Measurements from ENCODE around the gene RIOX2. TPM values are rescaled to one million over a fixed set of nuclear protein-coding genes. Genes with fewer than 3 reads are reported as not detected.
"Not testable (repeated sequence)": the region's sequence is repeated elsewhere in the genome, so short reads cannot be mapped to it uniquely, and the experiment has no call there.

The RIOX2 gene
- total RNA-seq, 1 donor from 2014 or later: 10.4 TPM

DNA sequence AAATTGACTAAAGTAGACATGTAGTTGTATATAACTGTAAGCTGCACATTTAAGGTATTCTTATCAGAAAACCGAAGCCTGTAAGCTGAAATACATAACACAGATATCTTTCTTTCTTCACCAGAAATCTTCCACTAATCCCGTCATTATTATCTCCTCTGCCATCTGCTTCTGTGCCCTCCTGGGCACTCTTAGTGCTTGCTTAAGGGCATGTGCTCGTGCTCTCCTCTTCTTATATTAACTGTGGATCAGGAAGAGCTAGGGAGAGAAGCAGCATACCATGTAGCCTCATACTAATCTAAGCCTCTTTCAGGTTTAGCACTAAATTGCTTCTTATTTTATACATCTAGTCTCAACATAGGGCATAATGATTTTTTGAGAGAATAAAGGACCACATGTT lies 60.8 kb downstream of the RIOX2 start:
- no peaks in the 10 kb centered on the region for H4K20me1 ChIP-seq (ENCODE audit: low read depth)
- no peak for DNase-seq (ENCODE audit: low spot score)
- Mint-ChIP-seq H3K4me1 (peaks cover 8% of the 10 kb centered on the region), H3K27ac (no peak overlapping the region), H3K9me3 (peaks cover 2% of the 10 kb centered on the region), H3K4me3 (no peak overlapping the region), H3K27me3 (ENCODE audit: insufficient read depth, low read depth) (no peaks in the 10 kb centered on the region), H3K36me3 (peaks cover 6% of the 10 kb centered on the region)
- TF ChIP-seq, protein P1, sequence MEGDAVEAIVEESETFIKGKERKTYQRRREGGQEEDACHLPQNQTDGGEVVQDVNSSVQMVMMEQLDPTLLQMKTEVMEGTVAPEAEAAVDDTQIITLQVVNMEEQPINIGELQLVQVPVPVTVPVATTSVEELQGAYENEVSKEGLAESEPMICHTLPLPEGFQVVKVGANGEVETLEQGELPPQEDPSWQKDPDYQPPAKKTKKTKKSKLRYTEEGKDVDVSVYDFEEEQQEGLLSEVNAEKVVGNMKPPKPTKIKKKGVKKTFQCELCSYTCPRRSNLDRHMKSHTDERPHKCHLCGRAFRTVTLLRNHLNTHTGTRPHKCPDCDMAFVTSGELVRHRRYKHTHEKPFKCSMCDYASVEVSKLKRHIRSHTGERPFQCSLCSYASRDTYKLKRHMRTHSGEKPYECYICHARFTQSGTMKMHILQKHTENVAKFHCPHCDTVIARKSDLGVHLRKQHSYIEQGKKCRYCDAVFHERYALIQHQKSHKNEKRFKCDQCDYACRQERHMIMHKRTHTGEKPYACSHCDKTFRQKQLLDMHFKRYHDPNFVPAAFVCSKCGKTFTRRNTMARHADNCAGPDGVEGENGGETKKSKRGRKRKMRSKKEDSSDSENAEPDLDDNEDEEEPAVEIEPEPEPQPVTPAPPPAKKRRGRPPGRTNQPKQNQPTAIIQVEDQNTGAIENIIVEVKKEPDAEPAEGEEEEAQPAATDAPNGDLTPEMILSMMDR (IDR thresholded peaks at IDR 0.05): no peak
- TF ChIP-seq EZH2phosphoT487 (IDR thresholded peaks at IDR 0.05) (no peak), EZH2 (IDR thresholded peaks at IDR 0.05) (no peak)
- H3K36me3 ChIP-seq: no peaks in the 10 kb centered on the region
- no peaks in the 10 kb centered on the region for H3K79me2 ChIP-seq (ENCODE audit: low read depth)
- H3K4me1 ChIP-seq: no peaks in the 10 kb centered on the region
- no peak overlapping the region for H3K27ac ChIP-seq
- no peak overlapping the region for H3K4me3 ChIP-seq
- H3F3A ChIP-seq (ENCODE audit: low read depth): no peaks in the 10 kb centered on the region
- H3K9ac ChIP-seq: no peak overlapping the region
- H3K4me2 ChIP-seq: no peak overlapping the region
- no peaks in the 10 kb centered on the region for H3K27me3 ChIP-seq
- no peaks in the 10 kb centered on the region for H3K9me3 ChIP-seq (ENCODE audit: low read depth)
- no peak overlapping the region for H2AFZ ChIP-seq (replicated peaks)

DNA sequence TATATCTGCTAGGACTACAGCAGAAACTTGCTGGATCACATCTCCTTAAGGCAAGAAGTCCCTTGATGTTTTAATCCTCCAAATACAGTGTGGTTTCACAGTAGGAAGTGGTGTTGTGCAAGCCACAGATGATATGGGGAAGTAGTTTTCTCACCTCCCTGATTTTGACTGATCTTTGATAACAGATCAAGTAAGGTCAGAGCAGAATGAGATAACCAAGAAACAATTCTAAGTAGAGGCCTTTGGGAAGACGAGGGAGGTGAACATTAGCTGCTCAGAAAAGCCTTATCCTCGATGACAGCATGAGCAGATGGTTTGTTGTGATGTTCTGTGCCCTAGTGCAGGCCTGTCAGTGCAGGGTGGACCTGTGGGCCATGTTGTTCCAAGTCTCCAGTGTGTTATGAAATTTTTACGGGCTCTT lies 61.3 kb downstream of the RIOX2 start:
- no peak for DNase-seq (ENCODE audit: low spot score)
- H3K27me3 ChIP-seq: no peaks in the 10 kb centered on the region
- H3K79me2 ChIP-seq (ENCODE audit: low read depth): no peaks in the 10 kb centered on the region
- H3K4me3 ChIP-seq: no peak overlapping the region
- no peaks in the 10 kb centered on the region for H3K9me3 ChIP-seq (ENCODE audit: low read depth)
- H3K4me1 ChIP-seq: no peaks in the 10 kb centered on the region
- no peaks in the 10 kb centered on the region for H3K36me3 ChIP-seq
- Mint-ChIP-seq H3K4me1 (peaks cover 8% of the 10 kb centered on the region), H3K4me3 (no peak overlapping the region), H3K27ac (no peak overlapping the region), H3K27me3 (ENCODE audit: insufficient read depth, low read depth) (no peaks in the 10 kb centered on the region), H3K36me3 (peaks cover 4% of the 10 kb centered on the region), H3K9me3 (peaks cover 2% of the 10 kb centered on the region)
- H2AFZ ChIP-seq (replicated peaks): peak overlapping the region; percentile 28
- no peak overlapping the region for H3K9ac ChIP-seq
- no peaks in the 10 kb centered on the region for H4K20me1 ChIP-seq (ENCODE audit: low read depth)
- no peak for TF ChIP-seq EZH2phosphoT487 (IDR thresholded peaks at IDR 0.05)
- TF ChIP-seq, protein P1 (IDR thresholded peaks at IDR 0.05): no peak
- TF ChIP-seq EZH2 (IDR thresholded peaks at IDR 0.05): no peak
- no peak overlapping the region for H3K4me2 ChIP-seq
- no peak overlapping the region for H3K27ac ChIP-seq
- no peaks in the 10 kb centered on the region for H3F3A ChIP-seq (ENCODE audit: low read depth)

DNA sequence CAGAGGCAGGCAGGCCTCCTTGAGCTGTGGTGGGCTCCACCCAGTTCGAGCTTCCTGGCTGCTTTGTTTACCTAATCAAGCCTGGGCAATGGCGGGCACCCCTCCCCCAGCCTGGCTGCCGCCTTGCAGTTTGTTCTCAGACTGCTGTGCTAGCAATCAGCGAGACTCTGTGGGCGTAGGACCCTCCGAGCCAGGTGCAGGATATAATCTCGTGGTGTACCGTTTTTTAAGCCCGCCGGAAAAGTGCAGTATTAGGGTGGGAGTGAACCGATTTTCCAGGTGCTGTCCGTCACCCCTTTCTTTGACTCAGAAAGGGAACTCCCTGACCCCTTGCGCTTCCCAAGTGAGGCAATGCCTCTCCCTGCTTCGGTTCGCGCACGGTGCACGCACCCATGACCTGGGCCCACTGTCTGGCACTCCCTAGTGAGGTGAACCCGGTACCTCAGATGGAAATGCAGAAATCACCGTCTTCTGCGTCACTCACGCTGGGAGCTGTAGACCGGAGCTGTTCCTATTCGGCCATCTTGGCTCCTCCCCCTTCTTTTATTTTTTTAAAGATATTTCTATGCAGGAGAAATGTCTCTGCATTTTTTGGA lies 61.9 kb downstream of the RIOX2 start:
- not testable (repeated sequence) for H4K20me1 ChIP-seq (ENCODE audit: low read depth); H3K4me3 ChIP-seq; H3K27me3 Mint-ChIP-seq (ENCODE audit: insufficient read depth, low read depth); H3K4me2 ChIP-seq; H3K27me3 ChIP-seq; H3K9ac ChIP-seq; H3K4me1 ChIP-seq; H3K36me3 Mint-ChIP-seq; H3K9me3 Mint-ChIP-seq; H3K36me3 ChIP-seq; H3K27ac Mint-ChIP-seq; DNase-seq (ENCODE audit: low spot score); H3K79me2 ChIP-seq (ENCODE audit: low read depth); H3K4me1 Mint-ChIP-seq; H3K27ac ChIP-seq; H3K4me3 Mint-ChIP-seq; H3K9me3 ChIP-seq (ENCODE audit: low read depth); H3F3A ChIP-seq (ENCODE audit: low read depth)
- H2AFZ ChIP-seq (replicated peaks): peak overlapping the region; percentile 28

DNA sequence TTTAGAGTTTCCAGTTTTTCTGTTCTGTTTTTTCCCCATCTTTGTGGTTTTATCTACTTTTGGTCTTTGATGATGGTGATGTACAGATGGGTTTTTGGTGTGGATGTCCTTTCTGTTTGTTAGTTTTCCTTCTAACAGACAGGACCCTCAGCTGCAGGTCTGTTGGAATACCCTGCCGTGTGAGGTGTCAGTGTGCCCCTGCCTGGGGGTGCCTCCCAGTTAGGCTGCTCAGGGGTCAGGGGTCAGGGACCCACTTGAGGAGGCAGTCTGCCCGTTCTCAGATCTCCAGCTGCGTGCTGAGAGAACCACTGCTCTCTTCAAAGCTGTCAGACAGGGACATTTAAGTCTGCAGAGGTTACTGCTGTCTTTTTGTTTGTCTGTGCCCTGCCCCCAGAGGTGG lies 62.4 kb downstream of the RIOX2 start:
- not testable (repeated sequence) for H3K9me3 ChIP-seq (ENCODE audit: low read depth); H3K9me3 Mint-ChIP-seq; H3K79me2 ChIP-seq (ENCODE audit: low read depth); H3K4me2 ChIP-seq; H3K27me3 Mint-ChIP-seq (ENCODE audit: insufficient read depth, low read depth); H3K27ac Mint-ChIP-seq; DNase-seq (ENCODE audit: low spot score); H3K4me1 ChIP-seq; H3F3A ChIP-seq (ENCODE audit: low read depth); H3K27me3 ChIP-seq; H3K4me3 ChIP-seq; H4K20me1 ChIP-seq (ENCODE audit: low read depth); H3K27ac ChIP-seq; H3K9ac ChIP-seq; H3K4me3 Mint-ChIP-seq; H3K36me3 Mint-ChIP-seq; H2AFZ ChIP-seq (replicated peaks); H3K36me3 ChIP-seq; H3K4me1 Mint-ChIP-seq
